Dermis microvascular lymphatic vessel endothelial cell (primary cell): ENCODE data around the gene EIF2S1. TPM values are rescaled to one million over a fixed set of nuclear protein-coding genes. Genes with fewer than 3 reads are reported as not detected.

ENCODE experiments used
- DNase-seq, 2 donors: peaks; one replicate each; pipeline versions ENCODE4 v3.0.0 to v3.0.0-alpha.2; 2010; ENCODE audit warnings: low read depth in 2 of 2
- total RNA-seq: library from RNA; depleted of rRNA; stranded (reverse); fragments of >200 nt; gene quantifications from 2 replicates; pipeline ENCODE4 v1.2.1, GENCODE V29; 2014

The EIF2S1 gene
- total RNA-seq, 1 donor from 2014 or later = 135 TPM

GRCh38 chr14:67435603-67436002 lies 75.5 kb downstream of the EIF2S1 start:
- DNase-seq = no peak

Other genes with a start within 250 kb of the EIF2S1 start
- gene GARIN2, start 170.9 kb upstream of the EIF2S1 start, total RNA-seq = not detected in 2 replicates
- 24.1 and 27.8 TPM in 2 replicates for gene PALS1, start 118.9 kb upstream of the EIF2S1 start, total RNA-seq
- gene ATP6V1D, start 524 bp upstream of the EIF2S1 start, total RNA-seq = 46.9 and 47.4 TPM in 2 replicates
- 0.51 and 5.5 TPM in 2 replicates for gene PLEK2, start 51.8 kb downstream of the EIF2S1 start, total RNA-seq
- 0.64 and 1.1 TPM in 2 replicates for gene TMEM229B, start 128.4 kb downstream of the EIF2S1 start, total RNA-seq
- 0.13 TPM in 2 replicates for gene PLEKHH1, start 173.0 kb downstream of the EIF2S1 start, total RNA-seq
- gene PIGH, start 239.9 kb downstream of the EIF2S1 start, total RNA-seq = 9.2 and 14.2 TPM in 2 replicates